Thyroid gland (tissue), 4 donors: ENCODE results near the gene ADAMTS12. TPM values are rescaled to one million over a fixed set of nuclear protein-coding genes. Genes with fewer than 3 reads are reported as not detected.
"Not testable (repeated sequence)": the region's sequence is repeated elsewhere in the genome, so short reads cannot be mapped to it uniquely, and the experiment has no call there.

Experiments used
- DNase-seq, 2 donors: peaks; one replicate each; pipeline ENCODE4 v3.0.0-alpha.2; 2019
- H3K27ac ChIP-seq, 3 donors: fragments of 200-600 bp; sonication (generic); 1 replicate in 2 of 3; 2 replicates in 1 of 3; pipeline ENCODE4 v1.5.1; 2016 to 2019; ENCODE audit warnings: mild to moderate bottlenecking in 1 of 3, moderate library complexity in 1 of 3
- H3K27me3 ChIP-seq: fragments of 200-600 bp; sonication (generic); one replicate; pipeline ENCODE4 v1.5.1; 2019
- H3K36me3 ChIP-seq, 2 donors: fragments of 200-600 bp; sonication (generic); one replicate each; pipeline ENCODE4 v1.5.1; 2016 to 2019
- H3K4me1 ChIP-seq, 2 donors: fragments of 200-600 bp; sonication (generic); one replicate each; pipeline ENCODE4 v1.5.1; 2017 to 2019
- H3K4me3 ChIP-seq, 3 donors: fragments of 200-600 bp; sonication (generic); replicated peaks in 1 of 3; 1 replicate in 2 of 3; 2 replicates in 1 of 3; pipeline ENCODE4 v1.5.1; 2016; ENCODE audit warnings: mild to moderate bottlenecking in 1 of 3
- H3K9me3 ChIP-seq: fragments of 200-600 bp; sonication (generic); one replicate; pipeline ENCODE4 v1.5.1; 2017
- POLR2A ChIP-seq, 2 donors: fragments of 450-650 bp; IDR thresholded peaks; one replicate each; pipeline ENCODE4 v1.6.1; 2017; ENCODE audit warnings: antibody characterized with exemption in 2 of 2, mild to moderate bottlenecking in 2 of 2, moderate library complexity in 1 of 2
- whole genome bisulfite sequencing, 2 donors: methylation state at CpG; one replicate each; pipeline ENCODE4 v1.1.5; 2017; 5-methylcytosine and 5-hydroxymethylcytosine counted together
- intact Hi-C: fragments of 100-400 bp; cut with DNase I; formaldehyde crosslinking; loops from one replicate; pipeline ENCODE4 v1.15.1; 2023
- total RNA-seq, 4 donors: library from RNA; depleted of rRNA; stranded (reverse); fragments of >200 nt; gene quantifications; one replicate each; pipeline ENCODE4 v1.2.3, GENCODE V29; 2016
- TF ChIP-seq, protein P1 (sequence below), 6 experiments: fragments of 200-600 bp in 3 of 6; fragments of 450-650 bp in 3 of 6; sonication (generic) in 3 of 6; IDR thresholded peaks; one replicate each; pipeline ENCODE4 v1.5.1; 2016 to 2019; ENCODE audit warnings: antibody characterized with exemption in 6 of 6, mild to moderate bottlenecking in 2 of 6, inconsistent platforms in 1 of 6, moderate library complexity in 1 of 6

Gene ADAMTS12
- total RNA-seq, 4 donors from 2014 or later, result 1.3 to 5.8 (median 2.3) TPM

DNA sequence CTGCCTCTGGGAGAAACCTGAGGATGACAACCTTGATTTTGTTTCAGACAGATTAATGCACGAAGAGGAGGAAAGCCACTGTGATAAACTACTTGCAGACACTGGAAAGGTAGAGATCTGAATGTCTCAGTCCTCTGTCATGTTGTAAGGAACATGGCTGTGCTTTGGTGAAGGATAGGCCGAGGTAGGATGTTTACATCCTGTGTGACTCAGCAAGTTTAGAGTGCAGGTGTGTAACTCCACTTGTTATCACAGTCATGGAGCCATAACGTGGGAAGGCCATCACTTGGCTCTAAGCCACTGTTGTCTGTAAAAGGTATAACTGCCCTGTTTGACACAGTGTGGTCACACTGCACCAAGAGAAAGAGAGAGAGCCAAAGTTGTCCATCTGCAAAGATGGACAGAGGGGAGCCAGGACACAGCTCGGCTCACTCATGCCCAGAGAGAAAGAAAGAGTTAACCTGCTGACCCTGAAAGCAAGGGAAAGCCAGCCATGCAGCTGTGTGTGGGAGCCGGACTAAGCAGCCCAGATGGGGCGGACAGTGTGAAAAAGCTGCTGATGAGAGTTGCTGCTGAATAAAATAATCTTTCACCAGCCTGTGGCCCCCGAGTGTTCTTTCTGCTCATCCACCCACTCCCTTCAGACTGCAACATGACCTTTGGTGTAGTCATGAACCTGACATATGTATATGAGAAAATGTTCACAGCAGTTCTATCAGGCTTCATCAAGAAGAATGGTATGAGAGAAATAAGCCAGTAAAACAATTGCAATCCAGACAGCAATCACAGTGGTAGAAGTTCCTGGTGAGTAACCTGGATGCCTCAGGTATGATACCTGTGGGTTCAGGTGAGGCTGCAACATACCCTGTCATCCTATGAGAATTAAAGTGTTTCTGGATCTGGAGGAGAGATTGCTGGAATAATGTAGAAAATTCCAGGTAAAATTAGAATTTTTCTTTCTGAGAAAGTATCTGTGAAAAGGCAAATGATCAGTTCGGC is 335.2 kb downstream of the ADAMTS12 start:
- DNase-seq, result no peak
- WGBS, 2 donors, result 73 to 75% methylated on average over 8 of the region's 8 CpGs
- intact Hi-C loops, result no loop called here
- H3K36me3 ChIP-seq, result no peaks in the 10 kb centered on the region
- H3K9me3 ChIP-seq, result no peaks in the 10 kb centered on the region
- no peaks in the 10 kb centered on the region for H3K27me3 ChIP-seq
- no peak for TF ChIP-seq POLR2A (IDR thresholded peaks at IDR 0.05)
- TF ChIP-seq, protein P1, sequence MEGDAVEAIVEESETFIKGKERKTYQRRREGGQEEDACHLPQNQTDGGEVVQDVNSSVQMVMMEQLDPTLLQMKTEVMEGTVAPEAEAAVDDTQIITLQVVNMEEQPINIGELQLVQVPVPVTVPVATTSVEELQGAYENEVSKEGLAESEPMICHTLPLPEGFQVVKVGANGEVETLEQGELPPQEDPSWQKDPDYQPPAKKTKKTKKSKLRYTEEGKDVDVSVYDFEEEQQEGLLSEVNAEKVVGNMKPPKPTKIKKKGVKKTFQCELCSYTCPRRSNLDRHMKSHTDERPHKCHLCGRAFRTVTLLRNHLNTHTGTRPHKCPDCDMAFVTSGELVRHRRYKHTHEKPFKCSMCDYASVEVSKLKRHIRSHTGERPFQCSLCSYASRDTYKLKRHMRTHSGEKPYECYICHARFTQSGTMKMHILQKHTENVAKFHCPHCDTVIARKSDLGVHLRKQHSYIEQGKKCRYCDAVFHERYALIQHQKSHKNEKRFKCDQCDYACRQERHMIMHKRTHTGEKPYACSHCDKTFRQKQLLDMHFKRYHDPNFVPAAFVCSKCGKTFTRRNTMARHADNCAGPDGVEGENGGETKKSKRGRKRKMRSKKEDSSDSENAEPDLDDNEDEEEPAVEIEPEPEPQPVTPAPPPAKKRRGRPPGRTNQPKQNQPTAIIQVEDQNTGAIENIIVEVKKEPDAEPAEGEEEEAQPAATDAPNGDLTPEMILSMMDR (IDR thresholded peaks at IDR 0.05), result no peak
- no peak overlapping the region for H3K27ac ChIP-seq
- H3K4me1 ChIP-seq, result no peaks in the 10 kb centered on the region
- no peak overlapping the region for H3K4me3 ChIP-seq

- TF ChIP-seq, protein P1 (IDR thresholded peaks at IDR 0.05), result peak in 1 of 6 experiments; percentile 24
- TF ChIP-seq POLR2A (IDR thresholded peaks at IDR 0.05), result no peak
- DNase-seq, result peak; percentile 8 to 22
- peaks cover 4 to 8% of the 10 kb centered on the region in 2 donors for H3K4me1 ChIP-seq
- no peaks in the 10 kb centered on the region for H3K27me3 ChIP-seq
- no peaks in the 10 kb centered on the region for H3K9me3 ChIP-seq
- H3K4me3 ChIP-seq, result no peak overlapping the region
- intact Hi-C loops, result no loop called here
- H3K36me3 ChIP-seq, result no peaks in the 10 kb centered on the region
- WGBS, 2 donors, result 55 to 77% methylated on average over 6 of the region's 6 CpGs
- no peak overlapping the region for H3K27ac ChIP-seq
These were observed 341.7 kb downstream of the ADAMTS12 start for GRCh38 chr5:33549982-33550567.

DNA sequence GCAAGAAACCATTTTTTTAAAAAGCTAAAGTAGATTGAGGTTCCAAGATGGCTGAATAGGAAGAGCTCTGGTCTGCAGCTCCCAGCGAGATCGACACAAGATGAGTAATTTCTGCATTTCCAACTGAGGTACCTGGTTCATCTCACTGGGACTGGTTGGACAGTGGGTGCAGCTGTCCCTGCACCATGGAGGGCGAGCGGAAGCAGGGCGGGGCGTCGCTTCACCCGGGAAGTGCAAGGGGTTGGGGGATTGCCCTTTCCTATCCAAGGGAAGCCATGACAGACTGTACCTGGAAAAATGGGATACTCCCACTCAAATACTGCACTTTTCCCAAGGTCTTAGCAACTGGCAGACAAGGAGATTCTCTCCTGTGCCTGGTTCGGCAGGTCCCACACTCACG is 352.0 kb downstream of the ADAMTS12 start:
- DNase-seq, H3K36me3 ChIP-seq, H3K27ac ChIP-seq, H3K4me1 ChIP-seq, H3K4me3 ChIP-seq, intact Hi-C loops, H3K9me3 ChIP-seq, H3K27me3 ChIP-seq: not testable (repeated sequence)
- 94 to 97% methylated on average over 8 to 10 of the region's 10 CpGs for WGBS, 2 donors

DNA sequence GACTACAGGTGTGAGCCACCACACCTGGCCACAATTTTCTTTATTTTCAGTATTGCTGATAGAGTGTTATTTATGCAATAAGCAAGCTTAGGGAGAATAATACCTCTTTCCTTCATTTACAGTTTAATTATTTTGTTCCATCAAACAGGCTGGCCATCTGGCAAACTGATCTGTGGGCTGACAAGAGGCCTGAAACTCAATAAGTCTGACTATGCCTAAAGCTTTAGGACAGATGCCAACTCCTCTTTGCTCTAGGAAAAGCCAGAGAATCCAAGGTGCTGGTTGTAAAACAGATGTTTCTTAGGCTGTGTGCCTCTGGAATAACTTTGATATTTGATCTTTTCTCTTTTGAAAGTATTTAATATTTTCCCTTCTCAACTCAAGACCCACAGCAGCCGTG is 352.6 kb downstream of the ADAMTS12 start:
- H3K4me1 ChIP-seq, result no peaks in the 10 kb centered on the region
- no peak for DNase-seq
- TF ChIP-seq POLR2A (IDR thresholded peaks at IDR 0.05), result no peak
- TF ChIP-seq, protein P1 (IDR thresholded peaks at IDR 0.05), result no peak
- H3K27ac ChIP-seq, result no peak overlapping the region
- no peaks in the 10 kb centered on the region for H3K9me3 ChIP-seq
- WGBS, 2 donors, result 89% methylated on average over 1 of the region's 1 CpG
- no peaks in the 10 kb centered on the region for H3K36me3 ChIP-seq
- H3K27me3 ChIP-seq, result no peaks in the 10 kb centered on the region
- intact Hi-C loops, result no loop called here
- H3K4me3 ChIP-seq, result no peak overlapping the region

- intact Hi-C loops, result no loop called here
- no peak for DNase-seq
- TF ChIP-seq, protein P1 (IDR thresholded peaks at IDR 0.05), result no peak
- TF ChIP-seq POLR2A (IDR thresholded peaks at IDR 0.05), result no peak
- H3K36me3 ChIP-seq, result no peaks in the 10 kb centered on the region
- 79 to 93% methylated on average over 2 of the region's 2 CpGs for WGBS, 2 donors
- no peaks in the 10 kb centered on the region for H3K4me1 ChIP-seq
- H3K27ac ChIP-seq, result no peak overlapping the region
- H3K4me3 ChIP-seq, result no peak overlapping the region
- no peaks in the 10 kb centered on the region for H3K27me3 ChIP-seq
- H3K9me3 ChIP-seq, result no peaks in the 10 kb centered on the region
These were observed 353.6 kb downstream of the ADAMTS12 start for GRCh38 chr5:33538201-33538600.
